Type B pancreatic cell (in vitro differentiated cells): ENCODE measurements around the gene SEC61B. TPM values are rescaled to one million over a fixed set of nuclear protein-coding genes. Genes with fewer than 3 reads are reported as not detected.

Experiments
- DNase-seq: peaks from one replicate; pipeline ENCODE4 v3.0.0; 2021; ENCODE audit warnings: mixed read lengths; ENCODE audit not compliant: unreplicated experiment; ENCODE audit errors: extremely low spot score
- H3K27ac Mint-ChIP-seq: 2 replicates; pipeline ENCODE4 v1.8.0; 2021; ENCODE audit warnings: mild to moderate bottlenecking, mixed read lengths
- H3K27me3 Mint-ChIP-seq: 2 replicates; pipeline ENCODE4 v1.8.0; 2021; ENCODE audit warnings: mixed read lengths
- H3K36me3 Mint-ChIP-seq: 2 replicates; pipeline ENCODE4 v1.8.0; 2021; ENCODE audit warnings: mixed read lengths
- H3K4me1 Mint-ChIP-seq: one replicate; pipeline ENCODE4 v1.8.0; 2021; ENCODE audit warnings: mixed read lengths; ENCODE audit not compliant: unreplicated experiment
- H3K4me3 Mint-ChIP-seq: 2 replicates; pipeline ENCODE4 v1.8.0; 2021; ENCODE audit warnings: mild to moderate bottlenecking, mixed read lengths
- H3K9me3 Mint-ChIP-seq: 2 replicates; pipeline ENCODE4 v1.8.0; 2021; ENCODE audit warnings: mixed read lengths
- total RNA-seq: library from RNA; stranded (reverse); gene quantifications from 2 replicates; pipeline ENCODE4 v1.2.1, GENCODE V29; 2021; ENCODE audit warnings: low replicate concordance
- TF ChIP-seq, protein P1 (sequence below): fragments of 200-600 bp; sonication (generic); conservative IDR thresholded peaks from 2 replicates; pipeline ENCODE4 v1.5.0; 2021; ENCODE audit warnings: antibody characterized with exemption, mild to moderate bottlenecking

The SEC61B gene
- total RNA-seq, 1 donor from 2014 or later = 133 TPM

DNA sequence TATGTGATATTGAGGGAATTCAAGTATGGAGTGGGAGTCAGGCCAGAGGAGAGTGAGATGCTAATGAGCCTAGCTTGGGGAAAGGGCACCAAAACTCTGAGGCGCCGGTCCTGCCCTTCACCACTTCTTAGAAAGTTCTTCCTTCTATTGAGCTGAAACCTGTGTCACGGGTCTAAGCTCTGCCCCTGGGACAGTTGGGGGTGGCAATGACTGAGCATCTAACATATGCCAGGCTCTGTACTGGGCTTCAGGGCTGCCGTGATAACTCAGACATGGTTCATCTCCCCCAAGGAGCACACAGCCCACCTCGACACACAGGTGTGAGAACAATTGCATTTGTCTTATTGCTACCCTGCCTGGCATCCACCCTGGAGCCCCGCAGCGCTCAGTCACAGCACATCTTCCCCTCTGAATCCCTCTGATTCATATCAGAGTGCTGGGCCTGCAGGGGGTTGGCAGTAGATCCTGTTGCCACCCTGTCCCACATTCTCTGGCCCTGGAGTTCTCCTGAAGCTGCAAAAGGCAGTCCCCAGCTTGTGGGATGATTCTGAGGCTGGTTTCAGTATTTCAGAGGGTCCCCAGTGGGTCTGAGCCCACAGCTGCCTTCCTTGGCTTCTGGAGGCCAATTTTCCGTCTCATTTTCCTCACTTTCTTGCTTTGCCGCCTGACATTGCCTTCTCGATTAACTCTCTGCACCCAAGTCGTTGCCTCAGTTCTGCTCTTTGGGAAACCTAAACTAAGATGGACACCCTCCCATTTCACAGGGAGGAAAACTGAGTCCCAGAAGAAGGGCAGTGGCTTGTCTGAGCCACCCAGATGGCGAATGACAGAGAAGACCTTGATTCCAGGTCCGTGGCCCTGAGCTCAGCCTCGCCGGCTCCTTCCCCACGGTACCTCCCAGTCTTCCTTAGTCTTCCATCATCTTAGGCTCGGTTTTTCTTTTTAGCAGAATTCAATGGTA lies 42.9 kb upstream of the SEC61B start:
- DNase-seq = no peak
- TF ChIP-seq, protein P1, sequence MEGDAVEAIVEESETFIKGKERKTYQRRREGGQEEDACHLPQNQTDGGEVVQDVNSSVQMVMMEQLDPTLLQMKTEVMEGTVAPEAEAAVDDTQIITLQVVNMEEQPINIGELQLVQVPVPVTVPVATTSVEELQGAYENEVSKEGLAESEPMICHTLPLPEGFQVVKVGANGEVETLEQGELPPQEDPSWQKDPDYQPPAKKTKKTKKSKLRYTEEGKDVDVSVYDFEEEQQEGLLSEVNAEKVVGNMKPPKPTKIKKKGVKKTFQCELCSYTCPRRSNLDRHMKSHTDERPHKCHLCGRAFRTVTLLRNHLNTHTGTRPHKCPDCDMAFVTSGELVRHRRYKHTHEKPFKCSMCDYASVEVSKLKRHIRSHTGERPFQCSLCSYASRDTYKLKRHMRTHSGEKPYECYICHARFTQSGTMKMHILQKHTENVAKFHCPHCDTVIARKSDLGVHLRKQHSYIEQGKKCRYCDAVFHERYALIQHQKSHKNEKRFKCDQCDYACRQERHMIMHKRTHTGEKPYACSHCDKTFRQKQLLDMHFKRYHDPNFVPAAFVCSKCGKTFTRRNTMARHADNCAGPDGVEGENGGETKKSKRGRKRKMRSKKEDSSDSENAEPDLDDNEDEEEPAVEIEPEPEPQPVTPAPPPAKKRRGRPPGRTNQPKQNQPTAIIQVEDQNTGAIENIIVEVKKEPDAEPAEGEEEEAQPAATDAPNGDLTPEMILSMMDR = no peak
- H3K9me3 Mint-ChIP-seq = no peaks in the 10 kb centered on the region
- no peak overlapping the region for H3K27ac Mint-ChIP-seq
- H3K27me3 Mint-ChIP-seq = peaks cover 30% of the 10 kb centered on the region
- peaks cover 17% of the 10 kb centered on the region for H3K4me1 Mint-ChIP-seq
- H3K36me3 Mint-ChIP-seq = no peaks in the 10 kb centered on the region
- no peak overlapping the region for H3K4me3 Mint-ChIP-seq

DNA sequence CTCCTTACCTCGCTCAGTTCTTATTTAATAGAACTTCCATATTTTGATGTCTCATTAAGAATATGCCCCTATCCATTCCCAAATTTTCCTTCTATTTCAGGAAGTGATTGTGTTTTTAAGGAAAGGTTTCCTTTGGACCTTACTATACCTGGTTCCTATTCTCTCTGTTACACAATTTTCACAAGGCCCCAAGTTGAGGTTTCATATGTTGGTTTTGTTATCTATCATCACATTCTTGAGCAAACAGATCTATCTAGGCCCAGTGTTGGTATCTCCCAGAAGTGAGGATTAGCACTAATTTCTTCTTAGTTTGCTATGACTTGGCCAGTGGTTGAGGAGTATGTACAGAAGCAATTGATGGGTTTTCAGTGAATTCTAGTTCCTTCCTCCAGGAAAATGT lies 41.9 kb upstream of the SEC61B start:
- H3K9me3 Mint-ChIP-seq = no peaks in the 10 kb centered on the region
- no peak for DNase-seq
- peaks cover 35% of the 10 kb centered on the region for H3K27me3 Mint-ChIP-seq
- H3K4me1 Mint-ChIP-seq = peaks cover 19% of the 10 kb centered on the region
- no peak overlapping the region for H3K27ac Mint-ChIP-seq
- TF ChIP-seq, protein P1 = no peak
- no peaks in the 10 kb centered on the region for H3K36me3 Mint-ChIP-seq
- H3K4me3 Mint-ChIP-seq = no peak overlapping the region

DNA sequence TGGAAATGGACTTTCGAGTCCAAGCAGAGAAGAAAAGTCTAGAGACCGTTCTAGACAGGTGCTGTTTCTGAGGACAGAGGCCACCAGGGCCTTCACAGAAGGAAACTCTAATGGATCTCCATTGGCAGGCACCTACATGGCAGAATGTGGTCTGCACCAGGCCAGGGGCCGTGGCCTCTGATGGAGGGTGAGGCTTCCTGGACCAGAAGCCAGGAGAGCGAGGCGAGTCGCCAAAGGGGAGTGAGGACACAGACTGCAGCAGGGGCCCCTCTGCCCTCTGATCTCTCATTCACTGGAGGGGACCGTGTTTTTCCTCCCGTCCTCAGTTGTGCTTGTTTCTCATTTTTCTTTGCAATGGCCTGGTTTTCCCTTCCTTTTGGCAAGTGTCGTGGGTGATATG lies 41.4 kb upstream of the SEC61B start:
- Mint-ChIP-seq H3K27me3 (peaks cover 32% of the 10 kb centered on the region), H3K27ac (no peak overlapping the region), H3K36me3 (no peaks in the 10 kb centered on the region), H3K4me3 (no peak overlapping the region), H3K4me1 (peaks cover 19% of the 10 kb centered on the region), H3K9me3 (no peaks in the 10 kb centered on the region)
- TF ChIP-seq, protein P1 = no peak
- DNase-seq = no peak

DNA sequence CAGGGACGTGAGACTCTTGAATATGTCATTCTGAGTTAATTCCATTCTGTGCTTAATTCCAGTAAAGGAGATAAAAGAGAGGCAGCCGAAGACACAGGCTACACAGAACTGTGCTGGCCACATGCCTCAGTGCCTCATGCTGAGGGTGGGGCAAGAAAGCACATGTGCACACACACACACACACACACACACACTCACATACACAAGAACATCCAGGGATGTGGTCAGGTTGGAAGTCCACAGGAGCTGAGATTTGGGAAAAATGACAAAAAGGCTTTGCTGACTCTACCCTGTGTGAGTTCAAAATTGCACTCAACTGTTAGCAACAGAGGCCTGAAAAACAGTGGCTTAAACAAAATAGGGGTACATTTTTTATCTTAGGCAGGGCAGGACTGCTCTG lies 40.9 kb upstream of the SEC61B start:
- H3K36me3 Mint-ChIP-seq = no peaks in the 10 kb centered on the region
- no peak for DNase-seq
- H3K4me1 Mint-ChIP-seq = peaks cover 19% of the 10 kb centered on the region
- no peak overlapping the region for H3K4me3 Mint-ChIP-seq
- H3K27ac Mint-ChIP-seq = no peak overlapping the region
- H3K9me3 Mint-ChIP-seq = no peaks in the 10 kb centered on the region
- TF ChIP-seq, protein P1 = no peak
- H3K27me3 Mint-ChIP-seq = peaks cover 32% of the 10 kb centered on the region

DNA sequence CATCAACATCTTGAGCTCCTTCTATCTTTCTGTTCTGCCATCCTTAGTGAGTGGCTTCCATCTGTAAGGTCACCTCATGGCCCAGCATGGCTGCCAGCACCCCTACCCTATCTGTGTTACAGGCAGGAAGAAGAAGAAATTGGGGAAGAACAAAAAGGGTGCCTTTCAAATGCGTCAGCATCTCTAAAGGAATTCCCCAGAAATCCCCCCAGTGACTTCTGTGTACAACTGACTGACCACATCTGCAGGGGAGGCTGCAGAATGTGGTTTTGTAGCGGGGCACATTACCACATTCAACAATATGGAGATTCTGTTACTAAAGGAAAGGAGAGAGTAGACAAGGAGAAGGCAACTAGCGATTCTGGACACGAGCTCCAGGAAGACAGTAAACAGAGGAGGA lies 40.5 kb upstream of the SEC61B start:
- Mint-ChIP-seq H3K4me1 (peaks cover 15% of the 10 kb centered on the region), H3K27me3 (peaks cover 29% of the 10 kb centered on the region), H3K9me3 (no peaks in the 10 kb centered on the region), H3K27ac (no peak overlapping the region), H3K4me3 (no peak overlapping the region), H3K36me3 (no peaks in the 10 kb centered on the region)
- TF ChIP-seq, protein P1 = no peak
- DNase-seq = no peak
